Subcutaneous adipose tissue (tissue), 4 donors: ENCODE data around the gene SERBP1. TPM values are rescaled to one million over a fixed set of nuclear protein-coding genes. Genes with fewer than 3 reads are reported as not detected.

Experiments
- CTCF ChIP-seq: fragments of 450-650 bp; IDR thresholded peaks from one replicate; pipeline ENCODE4 v1.5.1; 2016; ENCODE audit warnings: low read depth, mild to moderate bottlenecking, control low read depth, antibody characterized with exemption, moderate library complexity
- total RNA-seq, 4 donors: library from RNA; depleted of rRNA; stranded (reverse); fragments of >200 nt; gene quantifications; one replicate each; pipeline ENCODE4 v1.1.0, GENCODE V29; 2016

SERBP1 gene
- total RNA-seq, 4 donors from 2014 or later: 200 to 333 (median 270) TPM

- no peak for TF ChIP-seq CTCF
These were observed 28.5 kb upstream of the SERBP1 start for GRCh38 chr1:67458663-67459062.

DNA sequence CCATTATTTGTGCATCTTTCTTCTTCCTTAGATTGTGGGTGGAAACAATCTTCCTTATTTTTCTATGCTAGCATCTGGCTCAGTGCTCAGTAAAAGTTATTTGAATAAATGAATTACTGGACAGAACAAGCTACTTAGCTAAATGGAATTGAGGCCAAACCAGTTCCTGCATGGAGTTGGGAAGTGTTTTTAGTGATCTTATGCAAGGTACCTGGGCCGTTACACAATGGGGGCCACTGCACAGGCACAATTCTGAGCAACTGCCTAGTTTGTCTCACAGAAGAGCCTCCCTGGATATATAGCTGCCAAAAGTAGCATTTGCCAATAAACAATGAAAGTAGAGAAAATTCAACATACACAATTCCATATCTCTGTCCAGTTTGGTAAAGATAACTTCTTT lies 27.0 kb upstream of the SERBP1 start:
- TF ChIP-seq CTCF: no peak

GRCh38 chr1:67451815-67452214 lies 21.6 kb upstream of the SERBP1 start:
- no peak for TF ChIP-seq CTCF

DNA sequence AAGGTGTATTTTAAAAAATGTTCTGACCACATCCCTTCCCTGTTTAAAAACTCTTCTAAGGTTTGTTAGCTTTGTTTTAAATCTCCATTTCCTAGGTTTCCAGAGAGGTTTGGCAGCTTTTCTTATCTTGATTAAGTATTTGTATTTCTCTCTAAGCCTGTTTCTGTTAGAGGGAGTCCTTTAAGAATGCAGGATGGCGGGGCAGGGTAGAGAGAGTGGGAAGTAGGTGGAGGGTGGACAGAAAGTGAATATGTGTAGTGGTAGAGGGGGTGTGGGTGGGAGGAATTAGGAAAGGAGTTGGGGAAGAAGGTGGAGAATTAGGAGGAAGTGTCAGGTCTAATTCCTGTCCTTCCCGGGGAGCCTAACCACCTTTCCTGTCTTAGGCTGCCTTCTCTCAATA lies 21.2 kb upstream of the SERBP1 start:
- no peak for TF ChIP-seq CTCF

DNA sequence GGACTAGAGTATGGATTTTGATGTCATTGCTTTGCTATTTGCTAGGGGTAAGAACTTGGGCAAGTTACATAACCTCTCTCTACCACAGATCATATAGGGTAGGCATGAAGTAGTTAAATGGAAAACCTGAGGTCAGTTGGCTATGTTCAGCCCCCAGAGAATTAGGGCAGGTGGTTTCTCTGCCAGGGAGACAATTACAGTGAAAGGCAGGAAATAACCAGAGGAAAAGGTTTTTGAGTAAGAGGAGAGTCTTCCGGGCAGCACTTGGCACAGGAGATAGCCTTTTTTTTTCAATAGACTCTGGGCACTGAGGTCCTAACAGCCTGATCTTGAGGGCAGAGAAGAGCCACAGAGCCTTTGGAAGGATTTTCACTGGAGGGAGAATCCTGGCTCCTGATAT lies 16.7 kb upstream of the SERBP1 start:
- TF ChIP-seq CTCF: no peak

- TF ChIP-seq CTCF: no peak
These were observed 11.6 kb upstream of the SERBP1 start for GRCh38 chr1:67441739-67442281.

- TF ChIP-seq CTCF: no peak
These were observed 11.0 kb upstream of the SERBP1 start for GRCh38 chr1:67441183-67441582.
